Hippocampal formation (tissue), 2 donors: ENCODE results near the gene ROBO2.
A peak's percentile ranks its signal among the peaks of the same experiment; 100 is the strongest.

Experiments used
- DNase-seq, 2 donors: peaks; one replicate each; lab custom pipeline; 2025; lab: John Stamatoyannopoulos, UW

Gene ROBO2

GRCh38 chr3:77039606-77040171 is at the start of gene ROBO2:
ROBO2 (plus strand) TSS chr3:77040099; CDS start chr3:77040786, 687 bp downstream.
- peak in 1 of 2 donors; percentile 44 for DNase-seq

- no peak for DNase-seq
Measured at GRCh38 chr3:76990606-76991005, 49.3 kb upstream of the ROBO2 start.

- DNase-seq: no peak
Measured at GRCh38 chr3:76991165-76991564, 48.7 kb upstream of the ROBO2 start.

GRCh38 chr3:76997733-76998132 is 42.2 kb upstream of the ROBO2 start:
- DNase-seq: no peak

GRCh38 chr3:76998555-76998954 is 41.3 kb upstream of the ROBO2 start:
- no peak for DNase-seq

- DNase-seq: no peak
Measured at GRCh38 chr3:77001062-77001701, 38.7 kb upstream of the ROBO2 start.

GRCh38 chr3:77014226-77014625 is 25.7 kb upstream of the ROBO2 start:
- no peak for DNase-seq

GRCh38 chr3:77025471-77025870 is 14.4 kb upstream of the ROBO2 start:
- DNase-seq: no peak

GRCh38 chr3:77026904-77027634 is 12.8 kb upstream of the ROBO2 start:
- DNase-seq: no peak

- DNase-seq: no peak
Measured at GRCh38 chr3:77028005-77028404, 11.9 kb upstream of the ROBO2 start.

GRCh38 chr3:77038468-77038929 is 1.4 kb upstream of the ROBO2 start:
- DNase-seq: peak; percentile 65 to 95

- no peak for DNase-seq
Measured at GRCh38 chr3:77038930-77039605, 831 bp upstream of the ROBO2 start.

GRCh38 chr3:77040216-77040615 is 317 bp downstream of the ROBO2 start:
- no peak for DNase-seq

GRCh38 chr3:77040926-77041722 is 1.2 kb downstream of the ROBO2 start:
- DNase-seq: peak in 1 of 2 donors; percentile 9

- no peak for DNase-seq
Measured at GRCh38 chr3:77041811-77042210, 1.9 kb downstream of the ROBO2 start.

GRCh38 chr3:77042343-77042742 is 2.4 kb downstream of the ROBO2 start:
- DNase-seq: no peak

- peak in 1 of 2 donors; percentile 17 for DNase-seq
Measured at GRCh38 chr3:77042882-77043281, 3.0 kb downstream of the ROBO2 start.

GRCh38 chr3:77045686-77046085 is 5.8 kb downstream of the ROBO2 start:
- DNase-seq: no peak

- no peak for DNase-seq
Measured at GRCh38 chr3:77048186-77048585, 8.3 kb downstream of the ROBO2 start.

GRCh38 chr3:77051591-77051990 is 11.7 kb downstream of the ROBO2 start:
- DNase-seq: no peak

- no peak for DNase-seq
Measured at GRCh38 chr3:77052051-77052501, 12.2 kb downstream of the ROBO2 start.
